A549 (cell line): Measurements from ENCODE around the gene ITGA11. TPM values are rescaled to one million over a fixed set of nuclear protein-coding genes. Genes with fewer than 3 reads are reported as not detected.

Source experiments
- ATAC-seq, 2 experiments: fragments of 200-7000 bp in 1 of 2; fragments of >200 bp in 1 of 2; cut with Nextera tagmentation in 1 of 2; cut with Tn5 transposase in 1 of 2; 3 replicates each; pipeline versions ENCODE4 v1.8.0 to v1.9.1; 2018 to 2020; ENCODE audit warnings: mild to moderate bottlenecking in 1 of 2, moderate library complexity in 1 of 2
- CTCF ChIA-PET: fragments of 300-600 bp; sonication (Branson Sonifier 250); formaldehyde crosslinking; extraction: SDS; loops from one replicate; lab custom pipeline; 2021; ENCODE audit warnings: antibody characterized with exemption, inconsistent platforms; lab: Yijun Ruan, JAX
- POLR2A ChIA-PET: fragments of 350-600 bp; formaldehyde crosslinking; extraction: SDS; loops from one replicate; lab custom pipeline; 2021; ENCODE audit warnings: antibody characterized with exemption, inconsistent platforms; lab: Yijun Ruan, JAX
- DNase-seq, 2 experiments: peaks; one replicate each; pipeline versions ENCODE4 v3.0.0 to v3.0.0-alpha.2; 2011 to 2016; ENCODE audit warnings: low read depth in 1 of 2, low spot score in 1 of 2
- FAIRE-seq: peaks from 2 replicates; lab custom pipeline; 2011; peaks lifted over from hg19 to GRCh38; lab: Jason Lieb, UNC
- H3K27ac ChIP-seq, 2 experiments: fragments of >200 bp; sonication (Bioruptor Twin); formaldehyde crosslinking; 3 replicates each; pipeline ENCODE4 v1.5.1; 2016 to 2017
- H3K4me1 ChIP-seq: fragments of >200 bp; sonication (Bioruptor Twin); formaldehyde crosslinking; 3 replicates; pipeline ENCODE4 v1.6.1; 2016
- H3K4me2 ChIP-seq: fragments of >200 bp; sonication (Bioruptor Twin); formaldehyde crosslinking; 3 replicates; pipeline ENCODE4 v1.6.1; 2016
- H3K4me3 ChIP-seq: fragments of >200 bp; sonication (Bioruptor Twin); formaldehyde crosslinking; 3 replicates; pipeline ENCODE4 v1.5.1; 2016
- H3K9me3 ChIP-seq: fragments of >200 bp; sonication (Bioruptor Twin); formaldehyde crosslinking; 3 replicates; pipeline ENCODE4 v1.6.1; 2016
- BHLHE40 ChIP-seq: IDR thresholded peaks from 2 replicates; pipeline ENCODE4 v1.6.1; 2012; ENCODE audit warnings: low read depth, low read length, inconsistent platforms
- CHD2 ChIP-seq: fragments of 150-350 bp; IDR thresholded peaks from 2 replicates; pipeline ENCODE4 v1.6.1; 2014; ENCODE audit warnings: low read length; ENCODE audit not compliant: partially characterized antibody
- FOXS1 ChIP-seq: fragments of 250-450 bp; sonication (Bioruptor Pico); IDR thresholded peaks from 2 replicates; pipeline ENCODE4 v1.5.0; 2020; ENCODE audit warnings: mild to moderate bottlenecking, moderate library complexity
- GATA3 ChIP-seq: IDR thresholded peaks from 2 replicates; pipeline ENCODE4 v1.6.1; 2012; ENCODE audit warnings: borderline replicate concordance
- HDAC2 ChIP-seq: fragments of 200-600 bp; sonication (generic); IDR thresholded peaks from 2 replicates; pipeline ENCODE4 v1.6.1; 2016
- HEYL ChIP-seq: fragments of 250-450 bp; sonication (Bioruptor Pico); IDR thresholded peaks from 2 replicates; pipeline ENCODE4 v1.8.0; 2021; ENCODE audit warnings: mild to moderate bottlenecking, moderate library complexity
- HOXB13 ChIP-seq: fragments of 250-450 bp; sonication (Bioruptor Pico); IDR thresholded peaks from 2 replicates; pipeline ENCODE4 v1.5.0; 2020; ENCODE audit warnings: low read depth, mild to moderate bottlenecking, moderate library complexity
- HOXB5 ChIP-seq: fragments of 250-450 bp; sonication (Bioruptor Pico); IDR thresholded peaks from 2 replicates; pipeline ENCODE4 v1.5.0; 2020; ENCODE audit warnings: mild to moderate bottlenecking, moderate library complexity
- JUN ChIP-seq, 2 experiments: fragments of >200 bp; sonication (Bioruptor Twin); formaldehyde crosslinking; IDR thresholded peaks; 2 replicates in 1 of 2; 3 replicates in 1 of 2; pipeline ENCODE4 v1.6.1; 2016 to 2017
- JUNB ChIP-seq: fragments of >200 bp; sonication (Bioruptor Twin); formaldehyde crosslinking; IDR thresholded peaks from 2 replicates; pipeline ENCODE4 v1.6.1; 2016
- MAFK ChIP-seq: fragments of 450-650 bp; IDR thresholded peaks from 2 replicates; pipeline ENCODE4 v1.6.1; 2014; ENCODE audit not compliant: partially characterized antibody
- MYC ChIP-seq: IDR thresholded peaks from 2 replicates; pipeline ENCODE4 v1.6.1; 2012; ENCODE audit warnings: mild to moderate bottlenecking, inconsistent platforms, low read length, improper control_type of control experiment, borderline replicate concordance
- SMC3 ChIP-seq: fragments of >200 bp; sonication (Bioruptor Twin); formaldehyde crosslinking; IDR thresholded peaks from 3 replicates; pipeline ENCODE4 v1.6.1; 2018; ENCODE audit warnings: inconsistent platforms
- ZFP36 ChIP-seq: fragments of 450-650 bp; IDR thresholded peaks from 2 replicates; pipeline ENCODE4 v1.6.1; 2014; ENCODE audit warnings: borderline replicate concordance; ENCODE audit not compliant: partially characterized antibody
- WGBS: methylation state at CpG from one replicate; pipeline ENCODE4 v1.1.6; 2017; ENCODE audit errors: missing lambda C conversion rate; 5-methylcytosine and 5-hydroxymethylcytosine counted together
- polyA plus RNA-seq, 4 experiments: library from polyadenylated mRNA; depleted of rRNA in 3 of 4; stranded (reverse); fragments of >200 nt; fragmentation: RNase III in 1 of 4; extraction: RNeasy Plus Mini Kit Qiagen cat#74134 plus additional on column Dnase treatment in 1 of 4; gene quantifications; 2 replicates in 3 of 4; 3 replicates in 1 of 4; pipeline ENCODE4 v1.2.3, GENCODE V29; 2011 to 2017
- TF ChIP-seq, protein P1 (sequence below): IDR thresholded peaks from 2 replicates; pipeline ENCODE4 v1.6.1; 2012
- TF ChIP-seq, protein P2 (sequence below): fragments of >200 bp; sonication (Bioruptor Twin); formaldehyde crosslinking; IDR thresholded peaks from 3 replicates; pipeline ENCODE4 v1.6.1; 2016
- TF ChIP-seq, protein P3 (sequence below): IDR thresholded peaks from 2 replicates; pipeline ENCODE4 v1.6.1; 2012
- TF ChIP-seq, protein P4 (sequence below): fragments of 250-450 bp; sonication (Bioruptor Pico); IDR thresholded peaks from 2 replicates; pipeline ENCODE4 v1.5.0; 2021; ENCODE audit warnings: mild to moderate bottlenecking, moderate library complexity, borderline replicate concordance

Gene ITGA11
- polyA plus RNA-seq, 2 of the 4 experiments (the other 2 are of a cell fraction), result 8.3 to 17.2 TPM

DNA sequence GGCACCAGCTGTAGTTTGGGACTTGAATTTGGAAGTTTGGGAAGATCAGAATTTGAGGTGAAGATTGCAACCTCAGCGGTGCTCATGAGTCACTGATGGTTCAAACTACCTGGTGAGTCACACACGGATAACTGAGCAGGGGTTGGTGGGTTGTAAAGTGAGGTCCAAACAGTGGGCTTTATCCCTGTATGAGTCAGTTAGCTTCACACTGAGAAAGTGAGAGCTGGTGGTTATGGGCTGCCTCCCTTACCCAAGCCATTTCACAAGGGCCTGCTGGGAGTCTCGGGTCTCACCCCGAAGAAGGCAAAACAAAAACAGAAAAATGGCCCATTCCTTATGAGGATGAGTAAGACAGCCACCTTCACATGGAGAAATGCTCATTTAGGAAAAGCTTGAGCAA lies 77.0 kb downstream of the ITGA11 start (continued):
- TF ChIP-seq, protein P1, sequence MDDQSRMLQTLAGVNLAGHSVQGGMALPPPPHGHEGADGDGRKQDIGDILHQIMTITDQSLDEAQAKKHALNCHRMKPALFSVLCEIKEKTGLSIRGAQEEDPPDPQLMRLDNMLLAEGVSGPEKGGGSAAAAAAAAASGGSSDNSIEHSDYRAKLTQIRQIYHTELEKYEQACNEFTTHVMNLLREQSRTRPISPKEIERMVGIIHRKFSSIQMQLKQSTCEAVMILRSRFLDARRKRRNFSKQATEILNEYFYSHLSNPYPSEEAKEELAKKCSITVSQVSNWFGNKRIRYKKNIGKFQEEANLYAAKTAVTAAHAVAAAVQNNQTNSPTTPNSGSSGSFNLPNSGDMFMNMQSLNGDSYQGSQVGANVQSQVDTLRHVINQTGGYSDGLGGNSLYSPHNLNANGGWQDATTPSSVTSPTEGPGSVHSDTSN, result no peak
- TF ChIP-seq JUNB (peak; percentile 83), HEYL (CRISPR knock-in tag) (no peak), FOXS1 (CRISPR knock-in tag) (no peak), BHLHE40 (no peak), HDAC2 (no peak), GATA3 (no peak), JUN (IDR thresholded peaks at IDR 0.05) (0 out of 5 replicates have a peak, but pooled peaks of 1 of the 2 experiments have one; percentile 38), MAFK (peak; percentile 66)

DNA sequence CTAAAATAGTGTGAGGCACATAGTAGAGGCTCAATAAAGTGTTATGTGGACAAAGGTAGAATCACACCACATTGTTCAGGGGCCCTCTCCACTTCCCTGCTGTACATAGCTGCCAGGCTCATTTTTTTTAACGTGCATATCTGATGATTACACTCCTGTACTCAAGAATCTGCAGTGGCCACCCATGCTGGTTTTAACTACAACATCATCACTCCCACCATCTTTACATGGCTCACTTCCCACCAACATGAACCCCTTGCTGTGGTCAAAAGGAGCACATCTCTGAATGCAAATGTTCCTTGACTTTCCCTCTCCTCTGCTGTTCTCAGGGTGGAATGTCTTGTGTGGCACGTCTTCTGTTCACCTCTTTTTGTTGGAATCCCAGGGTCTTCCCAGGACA lies 77.7 kb downstream of the ITGA11 start:
- Histone ChIP-seq H3K4me2 (peak overlapping the region; percentile 20; the same call in 1 of the 3 replicates), H3K27ac (peak overlapping the region; percentile 75 to 84; a peak in 5 of 6 replicates), H3K4me1 (peaks cover 42% of the 10 kb centered on the region), H3K9me3 (peaks cover 15% of the 10 kb centered on the region), H3K4me3 (no peak overlapping the region)
- ChIA-PET CTCF (interaction anchor here (0.7 to 4.0 kb wide), 4 partner anchors 11 to 196 kb away, joined by 4 to 22 read pairs (median 16); no protein-coding TSS in a partner anchor), POLR2A (interaction anchor here (0.6 kb wide), 1 partner anchor 23 kb away, joined by 3 read pairs; no protein-coding TSS in a partner anchor)
- no peak for DNase-seq
- TF ChIP-seq CHD2 (no peak), ZFP36 (no peak), MYC (no peak), GATA3 (no peak), HOXB5 (CRISPR knock-in tag) (no peak), SMC3 (no peak), HOXB13 (CRISPR knock-in tag) (no peak), JUNB (no peak)
- TF ChIP-seq, protein P2, sequence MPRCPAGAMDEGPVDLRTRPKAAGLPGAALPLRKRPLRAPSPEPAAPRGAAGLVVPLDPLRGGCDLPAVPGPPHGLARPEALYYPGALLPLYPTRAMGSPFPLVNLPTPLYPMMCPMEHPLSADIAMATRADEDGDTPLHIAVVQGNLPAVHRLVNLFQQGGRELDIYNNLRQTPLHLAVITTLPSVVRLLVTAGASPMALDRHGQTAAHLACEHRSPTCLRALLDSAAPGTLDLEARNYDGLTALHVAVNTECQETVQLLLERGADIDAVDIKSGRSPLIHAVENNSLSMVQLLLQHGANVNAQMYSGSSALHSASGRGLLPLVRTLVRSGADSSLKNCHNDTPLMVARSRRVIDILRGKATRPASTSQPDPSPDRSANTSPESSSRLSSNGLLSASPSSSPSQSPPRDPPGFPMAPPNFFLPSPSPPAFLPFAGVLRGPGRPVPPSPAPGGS, result no peak
- TF ChIP-seq, protein P3, sequence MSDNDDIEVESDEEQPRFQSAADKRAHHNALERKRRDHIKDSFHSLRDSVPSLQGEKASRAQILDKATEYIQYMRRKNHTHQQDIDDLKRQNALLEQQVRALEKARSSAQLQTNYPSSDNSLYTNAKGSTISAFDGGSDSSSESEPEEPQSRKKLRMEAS, result no peak
- 96% methylated on average over 2 of the region's 2 CpGs for WGBS
- no peak for ATAC-seq
- no peak for FAIRE-seq

DNA sequence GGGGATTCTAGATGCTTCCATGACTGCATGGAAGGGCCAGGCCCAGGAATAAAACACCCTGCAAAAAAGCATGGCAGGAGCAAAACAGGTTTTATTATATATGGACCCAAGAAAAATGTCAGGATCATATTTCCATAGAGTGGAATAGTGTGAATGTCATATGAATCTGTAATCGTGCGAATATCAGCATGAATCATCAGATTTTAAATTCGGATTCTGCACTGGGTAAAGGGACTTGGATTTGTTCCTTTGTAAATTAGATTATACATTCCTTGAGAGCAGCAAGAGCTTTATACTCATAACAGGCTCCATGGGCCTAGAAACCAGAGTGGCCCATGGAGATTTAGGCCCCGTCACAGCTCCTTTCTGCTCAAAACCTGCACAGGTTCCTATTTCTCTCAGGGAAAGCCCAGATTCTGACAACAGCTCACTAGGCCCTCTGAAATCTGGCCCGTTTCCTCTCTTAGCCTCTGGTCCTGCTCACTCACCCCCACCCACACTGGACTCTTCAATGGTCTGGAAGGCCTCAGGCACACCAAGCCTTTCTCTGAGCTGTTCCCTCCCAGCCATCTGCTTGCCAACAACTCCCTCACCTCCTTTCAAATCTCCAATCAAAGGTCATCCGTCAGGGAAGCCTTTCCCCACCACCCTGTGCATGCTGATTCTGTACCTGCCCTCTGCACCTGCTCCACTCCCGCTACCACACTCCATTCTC lies 78.4 kb downstream of the ITGA11 start:
- Histone ChIP-seq H3K9me3 (peaks cover 15% of the 10 kb centered on the region), H3K27ac (peak overlapping the region; percentile 75 to 84), H3K4me3 (no peak overlapping the region), H3K4me2 (no peak overlapping the region), H3K4me1 (peaks cover 42% of the 10 kb centered on the region)
- ChIA-PET CTCF (interaction anchor here (0.5 to 4.0 kb wide), 8 partner anchors 8 to 196 kb away, joined by 3 to 22 read pairs (median 5); no protein-coding TSS in a partner anchor), POLR2A (interaction anchor here (0.6 kb wide), 1 partner anchor 22 kb away, joined by 3 read pairs; no protein-coding TSS in a partner anchor)
- DNase-seq, result no peak
- WGBS, result 88% methylated on average over 7 of the region's 7 CpGs
- FAIRE-seq, result no peak
- no peak for ATAC-seq
- TF ChIP-seq, protein P4, sequence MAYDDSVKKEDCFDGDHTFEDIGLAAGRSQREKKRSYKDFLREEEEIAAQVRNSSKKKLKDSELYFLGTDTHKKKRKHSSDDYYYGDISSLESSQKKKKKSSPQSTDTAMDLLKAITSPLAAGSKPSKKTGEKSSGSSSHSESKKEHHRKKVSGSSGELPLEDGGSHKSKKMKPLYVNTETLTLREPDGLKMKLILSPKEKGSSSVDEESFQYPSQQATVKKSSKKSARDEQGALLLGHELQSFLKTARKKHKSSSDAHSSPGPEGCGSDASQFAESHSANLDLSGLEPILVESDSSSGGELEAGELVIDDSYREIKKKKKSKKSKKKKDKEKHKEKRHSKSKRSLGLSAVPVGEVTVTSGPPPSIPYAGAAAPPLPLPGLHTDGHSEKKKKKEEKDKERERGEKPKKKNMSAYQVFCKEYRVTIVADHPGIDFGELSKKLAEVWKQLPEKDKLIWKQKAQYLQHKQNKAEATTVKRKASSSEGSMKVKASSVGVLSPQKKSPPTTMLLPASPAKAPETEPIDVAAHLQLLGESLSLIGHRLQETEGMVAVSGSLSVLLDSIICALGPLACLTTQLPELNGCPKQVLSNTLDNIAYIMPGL, result no peak
- TF ChIP-seq MAFK, result peak; percentile 39
